ENCODE data around the gene PLEKHA7. TPM values are rescaled to one million over a fixed set of nuclear protein-coding genes. Genes with fewer than 3 reads are reported as not detected.

PLEKHA7 gene
- total and polyA plus RNA-seq, 2 of the 4 experiments (the other 2 are of a cell fraction), result 0.12 TPM; not detected in 1

DNA sequence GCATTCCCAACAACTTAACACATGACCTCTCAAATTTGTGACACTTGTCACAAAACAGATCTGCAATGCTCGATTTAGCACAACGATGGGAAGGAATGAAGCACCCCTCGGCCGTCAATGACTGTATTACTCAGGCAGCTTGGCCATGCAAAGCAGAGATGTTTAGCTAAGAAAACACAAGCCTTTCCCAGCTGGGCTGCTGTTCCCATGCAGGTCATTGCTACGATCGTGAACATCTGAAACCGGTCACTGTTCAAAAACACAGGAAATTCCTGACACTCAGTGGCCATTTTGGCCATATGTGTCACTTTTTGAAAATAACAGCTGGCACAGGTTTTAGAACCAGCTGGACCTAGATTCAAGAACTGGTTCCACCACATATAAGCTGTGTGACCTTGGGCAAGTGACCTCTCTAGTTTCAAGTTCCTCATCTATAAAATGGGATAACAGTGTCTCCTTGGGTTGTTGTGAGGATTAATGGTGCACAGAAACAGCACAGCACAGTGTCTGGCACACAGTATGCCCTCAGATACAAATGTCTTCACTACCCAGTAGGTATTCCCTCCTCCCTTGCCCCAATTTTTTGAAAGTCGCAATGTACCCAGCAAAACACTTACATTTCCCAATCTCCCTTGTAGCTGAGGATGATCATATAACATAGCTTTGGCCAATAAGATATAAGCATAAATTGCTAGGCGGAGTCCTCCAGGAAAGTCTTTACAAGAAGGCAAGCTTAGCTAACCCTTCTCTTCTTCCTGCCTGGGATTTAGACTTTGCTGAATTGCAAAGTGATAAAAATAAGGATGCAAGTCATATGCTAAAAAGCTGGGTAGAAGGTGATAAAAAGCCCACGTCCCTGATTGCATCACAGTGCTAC is 182.7 kb downstream of the PLEKHA7 start:
- H3K4me3 ChIP-seq (ENCODE audit: insufficient read depth, low read depth, low read length), result no peak overlapping the region
- dilution Hi-C loops (cut with HindIII; ENCODE audit: low sequenced_read_pairs, unreplicated experiment) (no loop called here), intact Hi-C loops (cut with micrococcal nuclease) (no loop called here), in situ Hi-C loops (cut with MboI; ENCODE audit: low sequenced_read_pairs) (no loop called here)
- H3K56ac ChIP-seq (ENCODE audit: extremely low read depth, insufficient read depth, low read length), result no peak overlapping the region
- no peak overlapping the region for H2AK5ac ChIP-seq (ENCODE audit: low read depth, low read length)
- WGBS, 2 experiments (ENCODE audit: extremely low coverage in 2 of 2, insufficient read length in 1 of 2), result 19% methylated on average over 3 of the region's 10 CpGs; no CpG with 5 or more reads in 1 of the 2 experiments
- no peak overlapping the region for H3K4ac ChIP-seq (ENCODE audit: low read depth, low read length)
- no peak overlapping the region for H3K9ac ChIP-seq (ENCODE audit: low read depth, low read length)
- no peaks in the 10 kb centered on the region for H3K9me3 ChIP-seq (ENCODE audit: control insufficient read depth, insufficient read depth, low read length)
- no peaks in the 10 kb centered on the region for H3K4me1 ChIP-seq (ENCODE audit: control insufficient read depth, insufficient read depth, low read length)
- no peaks in the 10 kb centered on the region for H4K20me1 ChIP-seq (ENCODE audit: insufficient read depth, low read length)
- no peak overlapping the region for H2AK9ac ChIP-seq (replicated peaks; ENCODE audit: low read depth, low read length, poor library complexity)
- no peak overlapping the region for H2BK20ac ChIP-seq (ENCODE audit: low read depth, low read length)
- no peak overlapping the region for H4K91ac ChIP-seq (ENCODE audit: insufficient read depth, low read depth, low read length)
- H3K4me2 ChIP-seq (ENCODE audit: low read depth, low read length), result no peak overlapping the region
- H3K18ac ChIP-seq (ENCODE audit: low read depth, low read length), result no peak overlapping the region
- ATAC-seq (ENCODE audit: low read depth) (no peak), DNase-seq (no peak)
- peaks cover 7% of the 10 kb centered on the region for H3K27me3 ChIP-seq (ENCODE audit: control insufficient read depth, insufficient read depth, low read length)
- H4K8ac ChIP-seq (ENCODE audit: low read depth in 2 of 2, low read length in 2 of 2), result no peak overlapping the region
- no peak overlapping the region for H3K14ac ChIP-seq (replicated peaks; ENCODE audit: low read depth, low read length)
- ChIA-PET CTCF (interaction anchor here (0.8 to 1.1 kb wide), 2 partner anchors 11 to 43 kb away, joined by 3 read pairs; no protein-coding TSS in a partner anchor), POLR2A (ENCODE audit: unreplicated experiment) (no interaction called here)
- H3K9me1 ChIP-seq (ENCODE audit: insufficient read depth, low read length), result no peaks in the 10 kb centered on the region
- no peak overlapping the region for H3K23ac ChIP-seq (ENCODE audit: low read depth, low read length)
- no peak overlapping the region for H2AFZ ChIP-seq (replicated peaks; ENCODE audit: low read length, poor library complexity)
- no peak overlapping the region for H2BK5ac ChIP-seq (ENCODE audit: low read depth, low read length, poor library complexity, severe bottlenecking)
- no peaks in the 10 kb centered on the region for H3K36me3 ChIP-seq (ENCODE audit: control insufficient read depth, insufficient read depth, low read length)
- no peak overlapping the region for H3K27ac ChIP-seq (ENCODE audit: insufficient read depth, low read length)
- no peak overlapping the region for H2BK15ac ChIP-seq (ENCODE audit: low read depth, low read length)
- H2BK120ac ChIP-seq (ENCODE audit: low read depth, low read length), result no peak overlapping the region
- H4K5ac ChIP-seq (ENCODE audit: low read depth, low read length), result no peak overlapping the region
- BruUV-seq (replicated peaks), result no TSS peak
- H3K79me1 ChIP-seq (ENCODE audit: low read depth in 1 of 2, low read length in 2 of 2), result no peaks in the 10 kb centered on the region
- TF ChIP-seq CTCF (conservative IDR thresholded peaks at IDR 0.05; ENCODE audit: low read depth, low read length), result no peak
- TF ChIP-seq CEBPB (IDR thresholded peaks at IDR 0.05; ENCODE audit: low read depth, low read length), result no peak
- no peak for TF ChIP-seq MXI1 (IDR thresholded peaks at IDR 0.05; ENCODE audit: borderline replicate concordance, low read depth, low read length)
- TF ChIP-seq MAFK (IDR thresholded peaks at IDR 0.05; ENCODE audit: low read depth, low read length), result no peak
- TF ChIP-seq FOS (IDR thresholded peaks at IDR 0.05; ENCODE audit: low read depth, low read length), result no peak
- TF ChIP-seq POLR2A (IDR thresholded peaks at IDR 0.05; ENCODE audit: low read depth, low read length), result no peak
- TF ChIP-seq ELK1 (IDR thresholded peaks at IDR 0.05; ENCODE audit: borderline replicate concordance, low read depth, low read length), result no peak
- TF ChIP-seq RCOR1 (IDR thresholded peaks at IDR 0.05; ENCODE audit: insufficient replicate concordance, low read length), result no peak
- no peak for TF ChIP-seq BHLHE40 (IDR thresholded peaks at IDR 0.05; ENCODE audit: low read depth, low read length)
- TF ChIP-seq RFX5 (IDR thresholded peaks at IDR 0.05; ENCODE audit: low read depth, low read length), result no peak
- TF ChIP-seq MAZ (IDR thresholded peaks at IDR 0.05; ENCODE audit: borderline replicate concordance, low read depth, low read length), result no peak
- no peak for TF ChIP-seq NFE2L2 (IDR thresholded peaks at IDR 0.05; ENCODE audit: low read depth, low read length)
- TF ChIP-seq USF2 (IDR thresholded peaks at IDR 0.05; ENCODE audit: low read depth, low read length), result no peak
- no peak for TF ChIP-seq CHD1 (IDR thresholded peaks at IDR 0.05; ENCODE audit: low read depth, low read length)
- no peak for TF ChIP-seq SMC3 (IDR thresholded peaks at IDR 0.05; ENCODE audit: low read depth, low read length)
